ENCODE measurements around the gene RD3L. TPM values are rescaled to one million over a fixed set of nuclear protein-coding genes. Genes with fewer than 3 reads are reported as not detected.

The RD3L gene
- total and polyA plus RNA-seq, 12 donors: not detected

DNA sequence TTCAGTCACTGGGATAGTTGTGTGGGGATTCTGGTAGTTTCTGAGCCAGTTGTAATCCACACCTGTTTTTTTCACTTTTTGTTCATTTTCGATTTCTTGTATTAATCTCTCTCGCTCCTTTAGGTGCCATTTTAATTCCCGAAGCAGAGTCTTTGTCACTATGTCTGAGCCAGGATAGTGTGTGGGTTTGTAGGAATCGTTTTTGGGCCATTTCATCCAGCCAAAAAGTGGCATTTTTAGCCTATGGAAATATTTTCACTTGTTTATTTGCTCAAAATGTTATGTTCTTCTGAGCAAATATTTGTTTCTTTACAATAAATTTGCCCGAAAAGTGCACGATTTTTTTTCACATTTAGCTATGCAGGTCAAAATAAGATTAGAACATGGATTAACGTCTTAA is 867 bp downstream of the RD3L start:
- DNase-seq: no peak

GRCh38 chr14:103935102-103935501 is 7.2 kb downstream of the RD3L start:
- TF ChIP-seq POLR2A (IDR thresholded peaks at IDR 0.05): no peak
- no peak for TF ChIP-seq CTCF (IDR thresholded peaks at IDR 0.05)
- no peak overlapping the region for H3K4me3 ChIP-seq
- no peak for DNase-seq
- WGBS, 4 donors: 75 to 89% (median 82%) methylated on average over 2 of the region's 2 CpGs
- intact Hi-C loops (cut with DNase I): no loop called here
- H3K4me1 ChIP-seq (replicated peaks in 1 of 2): no peaks in the 10 kb centered on the region
- no peaks in the 10 kb centered on the region for H3K9me3 ChIP-seq (replicated peaks in 1 of 3)
- no peaks in the 10 kb centered on the region for H3K36me3 ChIP-seq (replicated peaks in 1 of 2)
- no peak overlapping the region for H3K27ac ChIP-seq
- no peaks in the 10 kb centered on the region for H3K27me3 ChIP-seq

More for the DNA sequence above, 867 bp downstream of the RD3L start:
- no peaks in the 10 kb centered on the region for H3K9me3 ChIP-seq (replicated peaks in 1 of 3)
- H3K36me3 ChIP-seq (replicated peaks in 1 of 2): no peaks in the 10 kb centered on the region
- H3K4me3 ChIP-seq: no peak overlapping the region
- no peak overlapping the region for H3K27ac ChIP-seq
- no peaks in the 10 kb centered on the region for H3K27me3 ChIP-seq
- no peaks in the 10 kb centered on the region for H3K4me1 ChIP-seq (replicated peaks in 1 of 2)
- intact Hi-C loops (cut with DNase I): no loop called here
- TF ChIP-seq POLR2A (IDR thresholded peaks at IDR 0.05) (no peak), CTCF (IDR thresholded peaks at IDR 0.05) (no peak)
- 67 to 78% (median 70%) methylated on average over 7 of the region's 7 CpGs for WGBS, 4 donors

GRCh38 chr14:103932791-103933490 is 9.4 kb downstream of the RD3L start:
- Histone ChIP-seq H3K9me3 (replicated peaks in 1 of 3) (no peaks in the 10 kb centered on the region), H3K27ac (no peak overlapping the region), H3K4me3 (no peak overlapping the region), H3K27me3 (no peaks in the 10 kb centered on the region), H3K4me1 (replicated peaks in 1 of 2) (no peaks in the 10 kb centered on the region), H3K36me3 (replicated peaks in 1 of 2) (no peaks in the 10 kb centered on the region)
- intact Hi-C loops (cut with DNase I): no loop called here
- 65 to 79% (median 73%) methylated on average over 11 of the region's 11 CpGs for WGBS, 4 donors
- TF ChIP-seq CTCF (IDR thresholded peaks at IDR 0.05) (no peak), POLR2A (IDR thresholded peaks at IDR 0.05) (no peak)
- DNase-seq: no peak

DNA sequence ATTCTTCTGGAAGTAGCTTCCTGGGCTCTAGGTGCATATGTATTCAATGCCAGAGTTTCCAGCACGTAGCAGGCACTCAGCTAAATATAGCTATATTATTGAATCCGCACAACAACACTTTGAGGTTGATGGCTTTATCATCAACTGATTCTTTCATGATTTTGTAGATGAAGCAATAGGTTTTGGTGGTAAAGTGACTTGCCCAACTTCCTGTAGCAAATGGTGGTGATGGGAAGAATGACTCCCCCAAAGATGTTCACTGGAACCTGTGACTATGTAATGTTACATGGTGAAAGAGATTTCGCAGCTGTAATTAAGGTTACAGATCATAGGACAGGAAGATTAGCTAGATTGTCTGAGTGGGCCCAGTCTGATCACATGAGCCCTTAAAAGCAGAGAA is 10.9 kb downstream of the RD3L start:
- Histone ChIP-seq H3K4me3 (no peak overlapping the region), H3K27me3 (no peaks in the 10 kb centered on the region), H3K4me1 (replicated peaks in 1 of 2) (no peaks in the 10 kb centered on the region), H3K36me3 (replicated peaks in 1 of 2) (no peaks in the 10 kb centered on the region), H3K9me3 (replicated peaks in 1 of 3) (no peaks in the 10 kb centered on the region), H3K27ac (no peak overlapping the region)
- no peak for TF ChIP-seq CTCF (IDR thresholded peaks at IDR 0.05)
- TF ChIP-seq POLR2A (IDR thresholded peaks at IDR 0.05): no peak
- WGBS, 4 donors: 71 to 85% (median 80%) methylated on average over 3 of the region's 3 CpGs
- intact Hi-C loops (cut with DNase I): no loop called here
- DNase-seq: no peak
